ENCODE measurements around the gene KRT12. TPM values are rescaled to one million over a fixed set of nuclear protein-coding genes. Genes with fewer than 3 reads are reported as not detected.

The KRT12 gene
- total and polyA plus RNA-seq, 9 of the 15 experiments (the other 6 are each of a cell fraction or from before 2014, with no cell fraction given): 0.18 to 7.0 (median 2.2) TPM

DNA sequence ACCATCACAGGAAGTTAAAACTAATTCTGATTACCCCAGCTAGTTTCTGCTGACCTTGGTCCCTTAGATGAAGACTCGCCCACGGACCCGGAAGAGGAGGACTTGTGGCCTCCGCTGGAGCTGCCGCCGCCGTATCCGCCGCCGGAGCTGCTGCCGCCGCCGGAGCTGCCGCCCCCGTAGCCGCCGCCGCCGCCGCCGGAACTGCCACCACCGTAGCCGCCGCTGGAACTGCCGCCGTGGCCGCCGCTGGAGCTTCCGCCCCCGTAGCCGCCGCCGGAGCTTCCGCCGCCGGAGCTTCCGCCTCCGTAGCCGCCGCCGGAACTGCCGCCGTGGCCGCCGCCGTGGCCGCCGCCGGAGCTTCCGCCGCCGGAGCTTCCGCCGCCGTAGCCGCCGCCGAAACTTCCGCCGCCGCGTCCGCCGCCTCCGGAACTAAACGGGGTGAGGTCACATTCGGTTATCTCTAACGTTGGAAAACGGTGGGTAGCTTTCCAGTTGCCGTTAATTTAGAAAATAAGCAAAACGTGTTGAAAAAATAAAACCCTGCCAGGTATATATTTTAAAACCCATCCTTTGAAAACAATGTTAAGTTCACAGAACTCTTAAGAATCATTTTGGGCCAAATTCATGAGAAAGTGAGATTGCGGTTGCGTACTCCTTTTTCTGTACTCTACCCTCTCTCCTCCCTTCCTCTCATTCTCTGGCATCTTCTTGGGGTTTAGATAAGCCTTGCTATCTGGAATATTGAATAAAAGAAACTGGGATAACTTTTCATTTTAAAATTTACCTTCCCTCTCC, 48.1 kb downstream of the KRT12 start (continued):
- TF ChIP-seq, protein P1, sequence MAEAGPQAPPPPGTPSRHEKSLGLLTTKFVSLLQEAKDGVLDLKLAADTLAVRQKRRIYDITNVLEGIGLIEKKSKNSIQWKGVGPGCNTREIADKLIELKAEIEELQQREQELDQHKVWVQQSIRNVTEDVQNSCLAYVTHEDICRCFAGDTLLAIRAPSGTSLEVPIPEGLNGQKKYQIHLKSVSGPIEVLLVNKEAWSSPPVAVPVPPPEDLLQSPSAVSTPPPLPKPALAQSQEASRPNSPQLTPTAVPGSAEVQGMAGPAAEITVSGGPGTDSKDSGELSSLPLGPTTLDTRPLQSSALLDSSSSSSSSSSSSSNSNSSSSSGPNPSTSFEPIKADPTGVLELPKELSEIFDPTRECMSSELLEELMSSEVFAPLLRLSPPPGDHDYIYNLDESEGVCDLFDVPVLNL (CRISPR knock-in tag; IDR thresholded peaks at IDR 0.05; ENCODE audit: low read depth): no peak
- TF ChIP-seq HDGF (IDR thresholded peaks at IDR 0.05): no peak
- no peak for TF ChIP-seq ELK1 (CRISPR knock-in tag; IDR thresholded peaks at IDR 0.05)
- peak; percentile 61 for TF ChIP-seq FOSL1 (tag; conservative IDR thresholded peaks at IDR 0.05)
- no peak for TF ChIP-seq E4F1 (CRISPR knock-in tag; IDR thresholded peaks at IDR 0.05; ENCODE audit: borderline replicate concordance)
- peak in 1 of 2 experiments; percentile 32; a peak in 1 of 4 replicates for TF ChIP-seq MAZ (CRISPR knock-in tag; conservative IDR thresholded peaks at IDR 0.05 in 1 of 2, IDR thresholded peaks at IDR 0.05 in 1 of 2)
- no peak for TF ChIP-seq ZNF282 (CRISPR knock-in tag; IDR thresholded peaks at IDR 0.05)
- no peak for TF ChIP-seq MCM3 (IDR thresholded peaks at IDR 0.05)
- TF ChIP-seq JUN (IDR thresholded peaks at IDR 0.05; ENCODE audit: borderline replicate concordance, low read depth, low read length): peak; percentile 49; the same call in 1 of the 2 replicates
- TF ChIP-seq JUN (CRISPR knock-in tag; IDR thresholded peaks at IDR 0.05; ENCODE audit: borderline replicate concordance): no peak
- no peak for TF ChIP-seq ERF (CRISPR knock-in tag; IDR thresholded peaks at IDR 0.05)
- peak; percentile 21; the same call in 1 of the 2 replicates for TF ChIP-seq TAF7 (tag; IDR thresholded peaks at IDR 0.05)
- TF ChIP-seq ZFP36 (IDR thresholded peaks at IDR 0.05; ENCODE audit: low read depth, low read length, partially characterized antibody): no peak
- no peak for TF ChIP-seq ZNF23 (CRISPR knock-in tag; IDR thresholded peaks at IDR 0.05)
- no peak for TF ChIP-seq HDAC6 (IDR thresholded peaks at IDR 0.05; ENCODE audit: low read depth, low read length)
- no peak for TF ChIP-seq TCF7 (IDR thresholded peaks at IDR 0.05; ENCODE audit: borderline replicate concordance)
- TF ChIP-seq SREBF1 (IDR thresholded peaks at IDR 0.05; ENCODE audit: borderline replicate concordance, low read depth, low read length): no peak
- TF ChIP-seq RBM17 (IDR thresholded peaks at IDR 0.05; ENCODE audit: borderline replicate concordance, low read depth, low read length): no peak
- TF ChIP-seq ZNF589 (CRISPR knock-in tag; IDR thresholded peaks at IDR 0.05; ENCODE audit: low read depth): no peak
